K562 (cell line): Measurements from ENCODE around the gene AK4. TPM values are rescaled to one million over a fixed set of nuclear protein-coding genes. Genes with fewer than 3 reads are reported as not detected.

Experiments
- ATAC-seq: fragments of 200-7000 bp; cut with Tn5 transposase; 3 replicates; pipeline ENCODE4 v1.9.1; 2020; ENCODE audit warnings: moderate library complexity
- BruUV-seq: library from RNA; stranded (reverse); fragments of 400-500 nt; replicated peaks from 2 replicates; lab custom pipeline; 2021; lab: Mats Ljungman, UMichigan
- CTCF ChIA-PET: fragments of 300-600 bp; formaldehyde crosslinking; extraction: SDS; loops from one replicate; lab custom pipeline; 2021; ENCODE audit warnings: low intra/inter-chr PET ratio; lab: Yijun Ruan, JAX
- POLR2A ChIA-PET: fragments of 300-600, 350-650 bp; sonication (Branson Sonifier 250); formaldehyde crosslinking; extraction: SDS; loops from one replicate; lab custom pipeline; 2021; ENCODE audit warnings: antibody characterized with exemption, inconsistent platforms; lab: Yijun Ruan, JAX
- DNase-seq, 4 experiments: peaks; one replicate each; pipeline versions ENCODE4 v3.0.0 to v3.0.0-alpha.2; 2011 to 2018; ENCODE audit warnings: low spot score in 3 of 4, mixed read lengths in 3 of 4; ENCODE audit errors: extremely low read depth in 1 of 4
- FAIRE-seq: peaks from 2 replicates; lab custom pipeline; 2011; peaks lifted over from hg19 to GRCh38; lab: Jason Lieb, UNC
- H2AFZ ChIP-seq: 2 replicates; pipeline ENCODE4 v1.6.0; 2011; ENCODE audit warnings: low read depth, low read length, control low read depth, inconsistent platforms
- H3K27ac ChIP-seq: fragments of 200-600 bp; 3 replicates; pipeline ENCODE4 v1.8.0; 2011; ENCODE audit warnings: low read depth, mild to moderate bottlenecking, control low read depth, inconsistent platforms, low read length, moderate library complexity, mixed read lengths; ENCODE audit errors: extremely low read depth
- H3K27me3 ChIP-seq, 2 experiments: fragments of 300-600 bp in 1 of 2; 2 replicates in 1 of 2; 3 replicates in 1 of 2; pipeline versions ENCODE4 v1.6.0 to v1.8.0; 2011; ENCODE audit warnings: inconsistent platforms in 2 of 2, low read length in 2 of 2, mild to moderate bottlenecking in 1 of 2, mixed read lengths in 1 of 2, moderate library complexity in 1 of 2; ENCODE audit not compliant: control insufficient read depth in 2 of 2, insufficient read depth in 2 of 2
- H3K36me3 ChIP-seq: fragments of 300-600 bp; 3 replicates; pipeline ENCODE4 v1.8.0; 2011; ENCODE audit warnings: mild to moderate bottlenecking, low read length, inconsistent platforms; ENCODE audit not compliant: control insufficient read depth, insufficient read depth
- H3K4me1 ChIP-seq, 2 experiments: fragments of 200-600 bp in 1 of 2; replicated peaks in 1 of 2; 2 replicates in 1 of 2; 3 replicates in 1 of 2; pipeline versions ENCODE4 v1.5.1 to v1.8.0; 2011; ENCODE audit warnings: inconsistent platforms in 2 of 2, low read length in 2 of 2, mild to moderate bottlenecking in 1 of 2, mixed read lengths in 1 of 2, moderate library complexity in 1 of 2; ENCODE audit not compliant: control insufficient read depth in 2 of 2, insufficient read depth in 2 of 2
- H3K4me2 ChIP-seq: 2 replicates; pipeline ENCODE4 v1.6.1; 2011; ENCODE audit warnings: low read length, control low read depth, inconsistent platforms, mixed read lengths; ENCODE audit not compliant: insufficient read depth
- H3K4me3 ChIP-seq: fragments of 200-600 bp; sonication (generic), shearing (Covaris generic); 2 replicates; pipeline ENCODE4 v1.5.1; 2016; ENCODE audit warnings: control low read depth, inconsistent platforms
- H3K79me2 ChIP-seq: fragments of 200-600 bp; 3 replicates; pipeline ENCODE4 v1.8.0; 2011; ENCODE audit warnings: low read length, inconsistent platforms; ENCODE audit not compliant: control insufficient read depth, insufficient read depth
- H3K9ac ChIP-seq, 2 experiments: 2 replicates each; pipeline versions ENCODE4 v1.6.0 to v1.6.1; 2011; ENCODE audit warnings: low read depth in 2 of 2, low read length in 2 of 2, control low read depth in 1 of 2, inconsistent platforms in 1 of 2, mild to moderate bottlenecking in 1 of 2, mixed read lengths in 1 of 2; ENCODE audit not compliant: insufficient read depth in 1 of 2
- H3K9me1 ChIP-seq: one replicate; pipeline ENCODE4 v1.6.0; 2011; ENCODE audit warnings: inconsistent platforms, mild to moderate bottlenecking, low read length, moderate library complexity; ENCODE audit not compliant: control insufficient read depth, insufficient read depth
- H3K9me3 ChIP-seq: replicated peaks from 2 replicates; pipeline ENCODE4 v1.5.1; 2011; ENCODE audit warnings: low read depth, low read length, inconsistent platforms; ENCODE audit not compliant: control insufficient read depth, insufficient read depth
- H4K20me1 ChIP-seq: replicated peaks from 2 replicates; pipeline ENCODE4 v1.6.1; 2011; ENCODE audit warnings: low read length, inconsistent platforms, mixed read lengths; ENCODE audit not compliant: control insufficient read depth, insufficient read depth
- CTBP1 ChIP-seq: fragments of 450-650 bp; IDR thresholded peaks from 2 replicates; pipeline ENCODE4 v1.6.1; 2016; ENCODE audit warnings: borderline replicate concordance
- HNRNPLL ChIP-seq: fragments of 200-400 bp; formaldehyde crosslinking; IDR thresholded peaks from 2 replicates; pipeline ENCODE4 v1.6.1; 2017; ENCODE audit warnings: low read length, low read depth, mild to moderate bottlenecking; ENCODE audit not compliant: poor library complexity, severe bottlenecking
- NFE2 ChIP-seq: IDR thresholded peaks from 2 replicates; pipeline ENCODE4 v1.6.1; 2014; ENCODE audit warnings: antibody characterized with exemption, low read depth
- NR2C1 ChIP-seq, 2 experiments: fragments of 450-650 bp; IDR thresholded peaks; 2 replicates each; pipeline ENCODE4 v1.6.1; 2017; ENCODE audit warnings: mild to moderate bottlenecking in 2 of 2, antibody characterized with exemption in 1 of 2, inconsistent platforms in 1 of 2, missing compliant biosample characterization in 1 of 2, missing genetic modification characterization in 1 of 2
- POLR2B ChIP-seq: fragments of 450-650 bp; IDR thresholded peaks from 2 replicates; pipeline ENCODE4 v1.6.1; 2018; ENCODE audit warnings: low read depth; ENCODE audit not compliant: partially characterized antibody
- SAP30 ChIP-seq: fragments of 200-600 bp; sonication (generic); IDR thresholded peaks from 2 replicates; pipeline ENCODE4 v1.6.1; 2012; ENCODE audit warnings: borderline replicate concordance, low read depth, mild to moderate bottlenecking, moderate library complexity, low read length, control low read depth, inconsistent platforms; ENCODE audit not compliant: insufficient read depth, poor library complexity, severe bottlenecking
- TEAD4 ChIP-seq, 2 experiments: sonication (generic) in 1 of 2; formaldehyde crosslinking in 1 of 2; IDR thresholded peaks; 2 replicates each; pipeline versions ENCODE4 v1.6.1 to v1.8.0; 2012 to 2022; ENCODE audit warnings: borderline replicate concordance in 1 of 2, inconsistent platforms in 1 of 2, low read length in 1 of 2, mild to moderate bottlenecking in 1 of 2, missing genetic modification reagents in 1 of 2
- TSC22D4 ChIP-seq: fragments of 450-650 bp; IDR thresholded peaks from 2 replicates; pipeline ENCODE4 v1.6.1; 2016; ENCODE audit warnings: missing genetic modification characterization, missing biosample characterization, control low read depth
- U2AF1 ChIP-seq: fragments of 200-400 bp; formaldehyde crosslinking; optimal IDR thresholded peaks from 2 replicates; pipeline ENCODE3; 2017; ENCODE audit warnings: mild to moderate bottlenecking, low read depth, low read length, moderate library complexity
- ZFP36 ChIP-seq: fragments of 150-350 bp; IDR thresholded peaks from 2 replicates; pipeline ENCODE4 v1.6.1; 2018; ENCODE audit warnings: low read length, low read depth; ENCODE audit not compliant: partially characterized antibody
- ZKSCAN1 ChIP-seq: fragments of 150-350 bp; IDR thresholded peaks from 2 replicates; pipeline ENCODE4 v1.6.1; 2016; ENCODE audit warnings: low read depth, low read length
- ZNF274 ChIP-seq: IDR thresholded peaks from 2 replicates; pipeline ENCODE4 v1.6.1; 2011; ENCODE audit warnings: low read depth, mild to moderate bottlenecking, low read length, moderate library complexity, borderline replicate concordance
- whole genome bisulfite sequencing: fragments of 100-300 bp; shearing (Covaris generic); methylation state at CpG from one replicate; pipeline ENCODE4 v1.1.6; 2016; ENCODE audit warnings: low coverage, mixed read lengths; ENCODE audit not compliant: insufficient coverage; ENCODE audit errors: missing lambda C conversion rate; 5-methylcytosine and 5-hydroxymethylcytosine counted together
- in situ Hi-C: fragments of 300-500 bp; cut with MboI; formaldehyde crosslinking; loops from 4 replicates; pipeline ENCODE4 v1.15.0; 2018; ENCODE audit warnings: inconsistent platforms, mixed read lengths
- intact Hi-C: fragments of 100-400 bp; cut with micrococcal nuclease; formaldehyde crosslinking; loops from 2 replicates; pipeline ENCODE4 v1.14.2; 2022
- polyA plus RNA-seq, 8 experiments: library from polyadenylated mRNA; depleted of rRNA in 4 of 8; stranded (reverse) in 5 of 8; unstranded in 3 of 8; fragments of >200 nt; fragmentation: Nextera tagmentation in 2 of 8; fragmentation: Illumina TruSeq in 1 of 8; extraction: Ambion mirVana in 2 of 8; extraction: Trizol in 1 of 8; gene quantifications; 2 replicates each; pipeline versions ENCODE4 v1.2.1 to v1.2.3, GENCODE V29; 2011 to 2014; ENCODE audit warnings: inconsistent platforms in 1 of 8, missing spikeins in 1 of 8
- total RNA-seq, 7 experiments: library from RNA; depleted of rRNA in 6 of 7; stranded (reverse); fragments of >200 nt in 6 of 7; fragmentation: Illumina TruSeq in 2 of 7; extraction: Trizol in 2 of 7; gene quantifications; 2 replicates each; pipeline versions ENCODE4 v1.2.1 to v1.2.3, GENCODE V29; 2011 to 2021; ENCODE audit warnings: low replicate concordance in 1 of 7
- TF ChIP-seq, protein P1 (sequence below): sonication (generic); formaldehyde crosslinking; IDR thresholded peaks from 2 replicates; pipeline ENCODE4 v1.8.1; 2023; ENCODE audit warnings: mild to moderate bottlenecking, missing genetic modification reagents
- TF ChIP-seq, protein P2 (sequence below), 2 experiments: IDR thresholded peaks; 2 replicates each; pipeline ENCODE4 v1.6.1; 2012; ENCODE audit warnings: improper control_type of control experiment in 2 of 2, low read depth in 2 of 2, low read length in 2 of 2, borderline replicate concordance in 1 of 2

Gene AK4
- total and polyA plus RNA-seq, 9 of the 15 experiments (the other 6 are each of a cell fraction or from before 2014, with no cell fraction given), result 10.4 to 96.6 (median 21.5) TPM

DNA sequence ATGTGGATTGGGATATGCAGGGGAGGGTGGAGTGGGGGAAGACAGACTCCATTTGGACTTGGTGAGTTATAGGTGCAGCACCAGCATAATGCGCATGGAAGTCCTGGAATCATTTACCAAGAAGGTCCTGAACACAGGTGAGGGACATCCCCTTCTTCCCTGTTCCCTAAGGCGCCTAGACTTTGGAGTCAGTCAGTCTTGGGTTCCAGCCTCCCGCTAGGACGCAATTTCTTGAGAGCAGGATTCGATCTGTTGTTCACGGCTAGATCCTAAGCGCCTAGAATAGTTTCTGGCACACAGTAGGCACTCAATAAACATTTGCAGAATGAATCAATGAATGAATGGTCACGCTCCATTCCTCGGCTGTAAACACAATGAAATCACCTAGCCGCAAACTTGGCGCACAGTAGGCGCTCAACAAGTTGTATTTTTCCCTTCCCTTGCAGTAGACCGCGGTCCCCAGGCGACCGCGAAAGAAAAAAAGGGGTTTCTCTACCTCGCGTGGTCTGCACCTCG is 1.0 kb upstream of the AK4 start (continued):
- TF ChIP-seq ZKSCAN1 (peak; percentile 98), POLR2B (no peak), TSC22D4 (tag) (no peak)
- TF ChIP-seq, all 486 proteins: peak for 7

DNA sequence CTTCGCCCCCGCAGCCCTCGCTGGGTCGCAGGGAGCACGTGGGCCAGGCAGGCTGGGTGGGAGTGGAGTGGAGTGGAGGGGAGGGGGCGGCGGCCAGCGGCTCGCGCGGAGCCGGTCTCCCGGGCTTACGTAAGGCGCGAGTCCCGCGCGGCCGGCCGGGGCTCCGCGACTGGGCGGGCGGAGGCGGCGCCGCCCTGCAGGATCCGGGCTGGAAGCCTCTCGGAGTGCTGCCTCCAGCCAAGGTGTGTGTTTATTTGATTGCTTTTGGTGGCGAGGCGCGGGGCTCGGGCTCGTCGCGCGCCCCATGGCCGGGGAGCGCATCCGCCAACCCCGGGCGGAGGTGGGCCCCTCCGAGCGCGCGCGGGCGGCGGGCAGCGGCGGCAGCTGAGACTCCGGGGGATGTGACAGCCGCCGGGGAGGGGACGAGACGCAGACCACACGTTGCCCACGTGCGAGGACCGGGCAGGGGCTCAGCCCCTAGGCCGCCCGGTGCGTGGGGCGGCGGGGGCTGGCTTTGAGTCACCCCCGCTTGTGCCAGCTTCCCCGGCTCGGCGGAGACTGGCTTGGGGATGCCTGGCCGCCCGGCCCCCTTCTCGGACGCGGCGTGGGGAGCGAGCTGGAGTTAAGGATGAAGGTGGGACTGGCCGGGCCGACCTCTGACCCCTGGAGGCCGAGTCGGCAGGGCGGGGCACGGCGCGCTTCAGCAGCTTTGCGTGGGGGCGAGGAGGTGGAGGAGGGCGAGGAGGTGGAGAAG is 402 bp upstream of the AK4 start:
- ChIA-PET CTCF (no interaction called here), POLR2A (interaction anchor here (0.6 to 3.1 kb wide), 5 partner anchors 11 to 80 kb away, joined by 3 to 22 read pairs (median 4); no protein-coding TSS in a partner anchor)
- Histone ChIP-seq H3K79me2 (peaks cover 38% of the 10 kb centered on the region), H3K4me2 (peak overlapping the region; percentile 83), H3K9me1 (no peaks in the 10 kb centered on the region), H3K9ac (peak overlapping the region; percentile 71 to 93), H4K20me1 (no peaks in the 10 kb centered on the region), H3K27ac (peak overlapping the region; percentile 65), H3K4me1 (peaks cover 10 to 26% of the 10 kb centered on the region in 2 experiments), H3K9me3 (no peaks in the 10 kb centered on the region), H3K36me3 (peaks cover 2% of the 10 kb centered on the region; the same call in 1 of the 3 replicates), H3K4me3 (peak overlapping the region; percentile 64), H2AFZ (peak overlapping the region; percentile 93), H3K27me3 (no peaks in the 10 kb centered on the region)
- intact Hi-C loops, result loop anchor here (5.0 kb wide), 2 partner anchors 60 to 80 kb away; no protein-coding TSS in a partner anchor
- ATAC-seq (peak; percentile 86), DNase-seq (peak; percentile 73 to 85 (median 82)), FAIRE-seq (no peak)
- no TSS peak for BruUV-seq
- WGBS, result under 1% methylated on average over 60 of the region's 88 CpGs
- in situ Hi-C loops, result no loop called here
- no peak for TF ChIP-seq ZNF274
- TF ChIP-seq, protein P1, sequence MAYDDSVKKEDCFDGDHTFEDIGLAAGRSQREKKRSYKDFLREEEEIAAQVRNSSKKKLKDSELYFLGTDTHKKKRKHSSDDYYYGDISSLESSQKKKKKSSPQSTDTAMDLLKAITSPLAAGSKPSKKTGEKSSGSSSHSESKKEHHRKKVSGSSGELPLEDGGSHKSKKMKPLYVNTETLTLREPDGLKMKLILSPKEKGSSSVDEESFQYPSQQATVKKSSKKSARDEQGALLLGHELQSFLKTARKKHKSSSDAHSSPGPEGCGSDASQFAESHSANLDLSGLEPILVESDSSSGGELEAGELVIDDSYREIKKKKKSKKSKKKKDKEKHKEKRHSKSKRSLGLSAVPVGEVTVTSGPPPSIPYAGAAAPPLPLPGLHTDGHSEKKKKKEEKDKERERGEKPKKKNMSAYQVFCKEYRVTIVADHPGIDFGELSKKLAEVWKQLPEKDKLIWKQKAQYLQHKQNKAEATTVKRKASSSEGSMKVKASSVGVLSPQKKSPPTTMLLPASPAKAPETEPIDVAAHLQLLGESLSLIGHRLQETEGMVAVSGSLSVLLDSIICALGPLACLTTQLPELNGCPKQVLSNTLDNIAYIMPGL (CRISPR knock-in tag), result 0 out of 2 replicates have a peak, but pooled peaks have one; percentile 47
- peak; percentile 93 for TF ChIP-seq NR2C1 (IDR thresholded peaks at IDR 0.05)
- TF ChIP-seq NR2C1 (tag; IDR thresholded peaks at IDR 0.05), result peak; percentile 91
- peak; percentile 55 for TF ChIP-seq CTBP1
- TF ChIP-seq ZFP36, result no peak
- peak; percentile 47 for TF ChIP-seq U2AF1
- TF ChIP-seq SAP30, result peak; percentile 56
- no peak for TF ChIP-seq TEAD4 (IDR thresholded peaks at IDR 0.05; ENCODE audit: low read length)
- peak; percentile 7; the same call in 1 of the 2 replicates for TF ChIP-seq TEAD4 (CRISPR knock-in tag; IDR thresholded peaks at IDR 0.05; ENCODE audit: borderline replicate concordance)
- peak; percentile 48 for TF ChIP-seq HNRNPLL
- no peak for TF ChIP-seq NFE2
- TF ChIP-seq, protein P2, sequence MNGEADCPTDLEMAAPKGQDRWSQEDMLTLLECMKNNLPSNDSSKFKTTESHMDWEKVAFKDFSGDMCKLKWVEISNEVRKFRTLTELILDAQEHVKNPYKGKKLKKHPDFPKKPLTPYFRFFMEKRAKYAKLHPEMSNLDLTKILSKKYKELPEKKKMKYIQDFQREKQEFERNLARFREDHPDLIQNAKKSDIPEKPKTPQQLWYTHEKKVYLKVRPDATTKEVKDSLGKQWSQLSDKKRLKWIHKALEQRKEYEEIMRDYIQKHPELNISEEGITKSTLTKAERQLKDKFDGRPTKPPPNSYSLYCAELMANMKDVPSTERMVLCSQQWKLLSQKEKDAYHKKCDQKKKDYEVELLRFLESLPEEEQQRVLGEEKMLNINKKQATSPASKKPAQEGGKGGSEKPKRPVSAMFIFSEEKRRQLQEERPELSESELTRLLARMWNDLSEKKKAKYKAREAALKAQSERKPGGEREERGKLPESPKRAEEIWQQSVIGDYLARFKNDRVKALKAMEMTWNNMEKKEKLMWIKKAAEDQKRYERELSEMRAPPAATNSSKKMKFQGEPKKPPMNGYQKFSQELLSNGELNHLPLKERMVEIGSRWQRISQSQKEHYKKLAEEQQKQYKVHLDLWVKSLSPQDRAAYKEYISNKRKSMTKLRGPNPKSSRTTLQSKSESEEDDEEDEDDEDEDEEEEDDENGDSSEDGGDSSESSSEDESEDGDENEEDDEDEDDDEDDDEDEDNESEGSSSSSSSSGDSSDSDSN (IDR thresholded peaks at IDR 0.05; ENCODE audit: borderline replicate concordance in 1 of 2, low read depth in 2 of 2, low read length in 2 of 2), result peak; percentile 91 to 97; a peak in 3 of 4 replicates
